ENCODE results near the gene CAMSAP1. TPM values are rescaled to one million over a fixed set of nuclear protein-coding genes. Genes with fewer than 3 reads are reported as not detected.

CAMSAP1 gene
- total and polyA plus RNA-seq, 10 of the 15 experiments (the other 5 are each of a cell fraction or from before 2014, with no cell fraction given) = 1.4 to 24.7 (median 8.0) TPM

- no peak overlapping the region for H3K9ac ChIP-seq (ENCODE audit: control insufficient read depth, insufficient read depth, low read length)
- SMC1A ChIA-PET (ENCODE audit: uncharacterized antibody, unreplicated experiment) = no interaction called here
- no TSS peak for BruUV-seq (replicated peaks)
- CTCF ChIA-PET = no interaction called here
- in situ Hi-C loops (cut with MboI) = no loop called here
- no peak for TF ChIP-seq KLF5 (IDR thresholded peaks at IDR 0.05; ENCODE audit: partially characterized antibody)
- TF ChIP-seq SMARCA5 (IDR thresholded peaks at IDR 0.05) = no peak
- TF ChIP-seq USF1 (IDR thresholded peaks at IDR 0.05; ENCODE audit: borderline replicate concordance, extremely low read length, insufficient read depth, low read depth, low read length) = no peak
- TF ChIP-seq HDGF (IDR thresholded peaks at IDR 0.05) = no peak
- TF ChIP-seq, protein P1, sequence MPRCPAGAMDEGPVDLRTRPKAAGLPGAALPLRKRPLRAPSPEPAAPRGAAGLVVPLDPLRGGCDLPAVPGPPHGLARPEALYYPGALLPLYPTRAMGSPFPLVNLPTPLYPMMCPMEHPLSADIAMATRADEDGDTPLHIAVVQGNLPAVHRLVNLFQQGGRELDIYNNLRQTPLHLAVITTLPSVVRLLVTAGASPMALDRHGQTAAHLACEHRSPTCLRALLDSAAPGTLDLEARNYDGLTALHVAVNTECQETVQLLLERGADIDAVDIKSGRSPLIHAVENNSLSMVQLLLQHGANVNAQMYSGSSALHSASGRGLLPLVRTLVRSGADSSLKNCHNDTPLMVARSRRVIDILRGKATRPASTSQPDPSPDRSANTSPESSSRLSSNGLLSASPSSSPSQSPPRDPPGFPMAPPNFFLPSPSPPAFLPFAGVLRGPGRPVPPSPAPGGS (IDR thresholded peaks at IDR 0.05; ENCODE audit: borderline replicate concordance, insufficient read depth, low read depth, low read length, poor library complexity, severe bottlenecking) = no peak
- TF ChIP-seq, protein P2, sequence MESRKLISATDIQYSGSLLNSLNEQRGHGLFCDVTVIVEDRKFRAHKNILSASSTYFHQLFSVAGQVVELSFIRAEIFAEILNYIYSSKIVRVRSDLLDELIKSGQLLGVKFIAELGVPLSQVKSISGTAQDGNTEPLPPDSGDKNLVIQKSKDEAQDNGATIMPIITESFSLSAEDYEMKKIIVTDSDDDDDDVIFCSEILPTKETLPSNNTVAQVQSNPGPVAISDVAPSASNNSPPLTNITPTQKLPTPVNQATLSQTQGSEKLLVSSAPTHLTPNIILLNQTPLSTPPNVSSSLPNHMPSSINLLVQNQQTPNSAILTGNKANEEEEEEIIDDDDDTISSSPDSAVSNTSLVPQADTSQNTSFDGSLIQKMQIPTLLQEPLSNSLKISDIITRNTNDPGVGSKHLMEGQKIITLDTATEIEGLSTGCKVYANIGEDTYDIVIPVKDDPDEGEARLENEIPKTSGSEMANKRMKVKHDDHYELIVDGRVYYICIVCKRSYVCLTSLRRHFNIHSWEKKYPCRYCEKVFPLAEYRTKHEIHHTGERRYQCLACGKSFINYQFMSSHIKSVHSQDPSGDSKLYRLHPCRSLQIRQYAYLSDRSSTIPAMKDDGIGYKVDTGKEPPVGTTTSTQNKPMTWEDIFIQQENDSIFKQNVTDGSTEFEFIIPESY (IDR thresholded peaks at IDR 0.05) = no peak
- no peak for TF ChIP-seq CHD2 (IDR thresholded peaks at IDR 0.05; ENCODE audit: borderline replicate concordance, low read depth, low read length)
- TF ChIP-seq, protein P3, sequence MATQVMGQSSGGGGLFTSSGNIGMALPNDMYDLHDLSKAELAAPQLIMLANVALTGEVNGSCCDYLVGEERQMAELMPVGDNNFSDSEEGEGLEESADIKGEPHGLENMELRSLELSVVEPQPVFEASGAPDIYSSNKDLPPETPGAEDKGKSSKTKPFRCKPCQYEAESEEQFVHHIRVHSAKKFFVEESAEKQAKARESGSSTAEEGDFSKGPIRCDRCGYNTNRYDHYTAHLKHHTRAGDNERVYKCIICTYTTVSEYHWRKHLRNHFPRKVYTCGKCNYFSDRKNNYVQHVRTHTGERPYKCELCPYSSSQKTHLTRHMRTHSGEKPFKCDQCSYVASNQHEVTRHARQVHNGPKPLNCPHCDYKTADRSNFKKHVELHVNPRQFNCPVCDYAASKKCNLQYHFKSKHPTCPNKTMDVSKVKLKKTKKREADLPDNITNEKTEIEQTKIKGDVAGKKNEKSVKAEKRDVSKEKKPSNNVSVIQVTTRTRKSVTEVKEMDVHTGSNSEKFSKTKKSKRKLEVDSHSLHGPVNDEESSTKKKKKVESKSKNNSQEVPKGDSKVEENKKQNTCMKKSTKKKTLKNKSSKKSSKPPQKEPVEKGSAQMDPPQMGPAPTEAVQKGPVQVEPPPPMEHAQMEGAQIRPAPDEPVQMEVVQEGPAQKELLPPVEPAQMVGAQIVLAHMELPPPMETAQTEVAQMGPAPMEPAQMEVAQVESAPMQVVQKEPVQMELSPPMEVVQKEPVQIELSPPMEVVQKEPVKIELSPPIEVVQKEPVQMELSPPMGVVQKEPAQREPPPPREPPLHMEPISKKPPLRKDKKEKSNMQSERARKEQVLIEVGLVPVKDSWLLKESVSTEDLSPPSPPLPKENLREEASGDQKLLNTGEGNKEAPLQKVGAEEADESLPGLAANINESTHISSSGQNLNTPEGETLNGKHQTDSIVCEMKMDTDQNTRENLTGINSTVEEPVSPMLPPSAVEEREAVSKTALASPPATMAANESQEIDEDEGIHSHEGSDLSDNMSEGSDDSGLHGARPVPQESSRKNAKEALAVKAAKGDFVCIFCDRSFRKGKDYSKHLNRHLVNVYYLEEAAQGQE (IDR thresholded peaks at IDR 0.05; ENCODE audit: low read depth, low read length) = no peak
- no peak for TF ChIP-seq NBN (IDR thresholded peaks at IDR 0.05)
- no peak for TF ChIP-seq ASH2L (IDR thresholded peaks at IDR 0.05; ENCODE audit: borderline replicate concordance, low read depth)
- TF ChIP-seq RBBP5 (conservative IDR thresholded peaks at IDR 0.05) = no peak
- TF ChIP-seq ZNF24 (IDR thresholded peaks at IDR 0.05) = no peak
- no peak for TF ChIP-seq CBX3 (IDR thresholded peaks at IDR 0.05; ENCODE audit: borderline replicate concordance, low read depth)
- no peak for TF ChIP-seq STAT3 (IDR thresholded peaks at IDR 0.05; ENCODE audit: low read depth, low read length)
- TF ChIP-seq SIX5 (IDR thresholded peaks at IDR 0.05; ENCODE audit: low read depth, low read length, severe bottlenecking) = no peak
- TF ChIP-seq POU2F2 (IDR thresholded peaks at IDR 0.05; ENCODE audit: borderline replicate concordance, low read depth, low read length) = no peak
- no peak overlapping the region for H3K4me3 ChIP-seq
- intact Hi-C loops (cut with micrococcal nuclease; ENCODE audit: unreplicated experiment) = no loop called here
- WGBS (ENCODE audit: insufficient coverage, insufficient replicate concordance, low lambda C conversion rate, missing lambda C conversion rate) = 0% methylated on average over 1 of the region's 1 CpG
- no peak overlapping the region for H3K27ac ChIP-seq (ENCODE audit: control insufficient read depth, insufficient read depth)
- peaks cover 7% of the 10 kb centered on the region in 2 experiments for H3K36me3 ChIP-seq (ENCODE audit: control insufficient read depth in 2 of 2, insufficient read depth in 2 of 2, low read length in 1 of 2)
- POLR2A ChIA-PET = no interaction called here
- no peaks in the 10 kb centered on the region for H3K27me3 ChIP-seq (replicated peaks in 1 of 2; ENCODE audit: control insufficient read depth in 2 of 2, insufficient read depth in 2 of 2, low read length in 1 of 2)
- no peaks in the 10 kb centered on the region for H3K9me3 ChIP-seq (replicated peaks; ENCODE audit: control insufficient read depth, insufficient read depth, low read length)
- no peaks in the 10 kb centered on the region for H3K79me2 ChIP-seq (ENCODE audit: control insufficient read depth, insufficient read depth, low read length)
- ATAC-seq = no peak
- no peak for FAIRE-seq
- RAD21 ChIA-PET (ENCODE audit: unreplicated experiment) = no interaction called here
- H2AFZ ChIP-seq (ENCODE audit: control insufficient read depth, low read depth, low read length) = no peak overlapping the region
- H3K4me2 ChIP-seq (ENCODE audit: control insufficient read depth, insufficient read depth) = no peak overlapping the region
- DNase-seq (ENCODE audit: low read depth, low spot score) = no peak
- no peaks in the 10 kb centered on the region for H3K4me1 ChIP-seq (ENCODE audit: control insufficient read depth, insufficient read depth, low read length)
- H4K20me1 ChIP-seq (ENCODE audit: control insufficient read depth, insufficient read depth) = no peaks in the 10 kb centered on the region
These were observed 59.5 kb downstream of the CAMSAP1 start for GRCh38 chr9:135847833-135848232.
